Body of pancreas (tissue), 4 donors: ENCODE measurements around the gene AQP5.

ENCODE experiments used
- CTCF ChIP-seq, 7 experiments: fragments of 450-650 bp in 4 of 7; fragments of 200-600 bp in 3 of 7; sonication (generic) in 3 of 7; IDR thresholded peaks; one replicate each; pipeline ENCODE4 v1.5.1; 2016 to 2019; ENCODE audit warnings: antibody characterized with exemption in 7 of 7
- POLR2A ChIP-seq, 3 donors: fragments of 450-650 bp; IDR thresholded peaks; one replicate each; pipeline ENCODE4 v1.6.1; 2016; ENCODE audit warnings: antibody characterized with exemption in 3 of 3, mild to moderate bottlenecking in 2 of 3

- TF ChIP-seq CTCF (IDR thresholded peaks at IDR 0.05): no peak
- no peak for TF ChIP-seq POLR2A (IDR thresholded peaks at IDR 0.05)
These were observed 28.6 kb downstream of the AQP5 start for GRCh38 chr12:49990273-49990672.
